ENCODE results near the gene PRKG1. TPM values are rescaled to one million over a fixed set of nuclear protein-coding genes. Genes with fewer than 3 reads are reported as not detected.

The PRKG1 gene
- total RNA-seq, 1 donor from 2014 or later = 4.6 TPM

DNA sequence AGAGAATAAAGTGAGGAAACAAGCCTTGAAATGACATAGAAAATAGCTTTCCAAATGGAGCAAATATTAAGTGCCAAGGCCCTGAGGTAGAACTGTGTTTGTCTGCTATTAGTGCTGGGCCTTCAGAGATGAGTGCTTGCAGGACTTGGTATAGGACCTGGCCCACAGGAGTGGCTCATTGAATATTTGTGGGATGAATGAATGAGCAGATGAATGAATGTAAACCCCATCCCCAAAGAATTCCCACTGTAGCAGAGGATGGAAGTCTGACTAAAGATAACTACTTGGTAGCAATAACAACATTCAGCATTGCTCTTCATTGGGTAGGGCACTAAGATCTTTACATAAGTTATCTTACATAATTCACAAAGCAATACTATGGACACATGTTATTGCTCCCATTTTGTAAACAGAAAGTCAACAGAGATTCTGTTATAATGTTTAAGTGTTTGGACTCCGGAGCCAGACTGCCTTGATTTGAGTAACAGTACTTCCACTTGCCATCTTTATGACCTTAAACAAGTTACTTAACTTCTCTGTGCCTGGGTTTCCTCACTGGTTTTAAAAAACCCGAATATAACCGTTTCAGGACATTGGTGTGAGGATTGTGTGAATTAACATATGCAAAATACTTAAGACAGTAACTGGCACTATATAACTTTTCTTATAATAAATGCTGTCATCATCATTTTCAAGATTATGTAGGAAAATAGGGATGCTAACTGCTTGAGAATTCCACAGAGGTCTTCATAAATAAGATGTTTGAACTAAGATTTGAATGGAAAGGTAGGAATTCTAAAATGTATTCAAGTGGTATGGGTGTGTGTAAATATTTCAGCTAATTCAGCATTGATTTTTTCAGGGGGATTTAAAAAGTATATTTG, 141.9 kb downstream of the PRKG1 start:
- no peaks in the 10 kb centered on the region for H3K4me1 Mint-ChIP-seq (ENCODE audit: low read depth)
- no peak for DNase-seq (ENCODE audit: low spot score, unreplicated experiment)
- no peaks in the 10 kb centered on the region for H3K27me3 Mint-ChIP-seq
- no peaks in the 10 kb centered on the region for H3K9me3 Mint-ChIP-seq (ENCODE audit: low read depth)
- H3K27ac Mint-ChIP-seq = no peak overlapping the region
- TF ChIP-seq, protein P1, sequence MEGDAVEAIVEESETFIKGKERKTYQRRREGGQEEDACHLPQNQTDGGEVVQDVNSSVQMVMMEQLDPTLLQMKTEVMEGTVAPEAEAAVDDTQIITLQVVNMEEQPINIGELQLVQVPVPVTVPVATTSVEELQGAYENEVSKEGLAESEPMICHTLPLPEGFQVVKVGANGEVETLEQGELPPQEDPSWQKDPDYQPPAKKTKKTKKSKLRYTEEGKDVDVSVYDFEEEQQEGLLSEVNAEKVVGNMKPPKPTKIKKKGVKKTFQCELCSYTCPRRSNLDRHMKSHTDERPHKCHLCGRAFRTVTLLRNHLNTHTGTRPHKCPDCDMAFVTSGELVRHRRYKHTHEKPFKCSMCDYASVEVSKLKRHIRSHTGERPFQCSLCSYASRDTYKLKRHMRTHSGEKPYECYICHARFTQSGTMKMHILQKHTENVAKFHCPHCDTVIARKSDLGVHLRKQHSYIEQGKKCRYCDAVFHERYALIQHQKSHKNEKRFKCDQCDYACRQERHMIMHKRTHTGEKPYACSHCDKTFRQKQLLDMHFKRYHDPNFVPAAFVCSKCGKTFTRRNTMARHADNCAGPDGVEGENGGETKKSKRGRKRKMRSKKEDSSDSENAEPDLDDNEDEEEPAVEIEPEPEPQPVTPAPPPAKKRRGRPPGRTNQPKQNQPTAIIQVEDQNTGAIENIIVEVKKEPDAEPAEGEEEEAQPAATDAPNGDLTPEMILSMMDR (IDR thresholded peaks at IDR 0.05; ENCODE audit: unreplicated experiment) = no peak
- no peaks in the 10 kb centered on the region for H3K36me3 Mint-ChIP-seq (ENCODE audit: insufficient read depth)
- no peak overlapping the region for H3K4me3 Mint-ChIP-seq (ENCODE audit: low read depth)

DNA sequence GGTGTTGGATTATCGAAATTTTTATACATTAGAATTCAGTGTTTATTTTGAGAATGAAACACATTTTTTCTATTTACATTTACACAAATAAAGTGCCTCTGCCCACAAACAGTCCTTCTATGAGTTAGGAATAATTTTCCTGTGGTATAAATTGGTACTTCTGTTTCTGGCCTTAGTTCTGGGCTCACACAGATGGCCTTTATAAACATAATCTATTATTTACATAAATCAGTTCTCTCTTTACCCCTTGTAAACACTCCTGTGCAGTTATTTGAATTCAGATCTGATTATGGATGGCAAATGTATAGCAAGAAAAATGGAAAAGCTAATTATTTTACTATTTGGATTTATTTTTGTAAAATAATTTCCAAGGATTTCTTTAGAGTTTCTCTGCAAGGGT, 143.2 kb downstream of the PRKG1 start:
- Mint-ChIP-seq H3K36me3 (ENCODE audit: insufficient read depth) (no peaks in the 10 kb centered on the region), H3K4me3 (ENCODE audit: low read depth) (no peak overlapping the region), H3K4me1 (ENCODE audit: low read depth) (no peaks in the 10 kb centered on the region), H3K27ac (no peak overlapping the region), H3K27me3 (no peaks in the 10 kb centered on the region), H3K9me3 (ENCODE audit: low read depth) (no peaks in the 10 kb centered on the region)
- DNase-seq (ENCODE audit: low spot score, unreplicated experiment) = no peak
- TF ChIP-seq, protein P1 (IDR thresholded peaks at IDR 0.05; ENCODE audit: unreplicated experiment) = no peak

DNA sequence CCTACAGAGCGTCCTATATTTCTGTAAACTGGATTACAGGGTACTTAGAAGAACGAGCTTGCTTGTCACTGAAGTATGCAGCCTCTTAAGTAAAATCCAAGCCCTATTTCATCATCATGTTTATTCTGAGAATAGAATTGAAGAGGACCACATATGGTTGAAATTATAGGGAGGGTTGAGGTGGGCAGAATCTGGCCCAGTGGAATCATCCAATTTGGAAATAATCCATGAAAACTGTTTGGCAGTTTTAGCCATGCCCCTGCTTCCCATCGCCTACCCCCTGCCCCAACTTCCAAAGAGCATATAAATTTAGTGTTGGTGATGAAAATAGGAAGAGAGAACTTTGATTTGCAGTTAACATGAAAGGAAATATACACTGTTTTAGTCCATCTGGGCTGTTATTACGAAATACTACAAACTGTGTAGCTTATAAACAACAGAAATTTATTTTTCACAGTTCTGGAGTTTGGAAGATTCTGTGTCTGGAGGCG, 150.4 kb downstream of the PRKG1 start:
- H3K27ac Mint-ChIP-seq = no peak overlapping the region
- TF ChIP-seq, protein P1 (IDR thresholded peaks at IDR 0.05; ENCODE audit: unreplicated experiment) = no peak
- H3K9me3 Mint-ChIP-seq (ENCODE audit: low read depth) = no peaks in the 10 kb centered on the region
- H3K4me1 Mint-ChIP-seq (ENCODE audit: low read depth) = no peaks in the 10 kb centered on the region
- DNase-seq (ENCODE audit: low spot score, unreplicated experiment) = no peak
- no peaks in the 10 kb centered on the region for H3K36me3 Mint-ChIP-seq (ENCODE audit: insufficient read depth)
- H3K4me3 Mint-ChIP-seq (ENCODE audit: low read depth) = no peak overlapping the region
- H3K27me3 Mint-ChIP-seq = no peaks in the 10 kb centered on the region

DNA sequence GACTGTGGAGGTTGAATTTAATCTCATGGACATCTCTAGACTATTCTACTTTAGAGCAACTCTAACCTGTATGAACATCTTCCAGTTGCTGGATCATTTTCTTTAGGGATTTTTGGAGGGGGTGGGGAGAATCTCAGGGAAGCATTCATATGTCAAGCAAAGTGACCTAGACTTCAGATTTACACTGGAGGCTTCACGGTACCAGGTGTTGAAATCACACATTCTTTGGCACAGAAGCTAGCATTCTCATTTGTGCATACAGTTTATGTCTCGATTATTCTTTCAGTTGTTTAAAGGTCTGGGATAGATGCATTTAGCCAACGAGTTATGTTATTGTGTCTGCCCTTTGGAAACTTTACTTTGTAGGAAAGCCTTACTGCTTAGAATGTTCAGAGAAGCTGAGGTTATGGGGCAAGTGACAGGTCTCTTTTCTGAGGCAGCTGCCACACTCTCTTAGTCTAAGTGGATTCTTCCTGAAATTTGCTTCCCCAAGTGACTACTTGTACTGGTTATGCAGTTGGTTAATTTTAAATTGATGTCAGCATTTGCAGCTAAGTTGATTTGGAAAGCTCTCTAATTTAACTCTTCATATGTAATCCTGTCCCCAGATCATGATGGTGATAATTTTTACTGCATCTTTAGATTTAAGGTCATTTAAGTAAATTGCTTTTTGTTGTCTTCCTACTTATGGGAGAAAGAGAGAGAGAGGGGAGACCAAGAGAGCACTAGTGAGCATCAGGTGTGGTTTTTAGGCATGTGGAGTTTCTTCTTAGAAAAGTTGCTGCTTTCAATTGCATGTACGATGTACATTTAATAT, 153.8 kb downstream of the PRKG1 start:
- H3K9me3 Mint-ChIP-seq (ENCODE audit: low read depth) = no peaks in the 10 kb centered on the region
- TF ChIP-seq, protein P1 (IDR thresholded peaks at IDR 0.05; ENCODE audit: unreplicated experiment) = no peak
- no peak overlapping the region for H3K4me3 Mint-ChIP-seq (ENCODE audit: low read depth)
- DNase-seq (ENCODE audit: low spot score, unreplicated experiment) = no peak
- H3K36me3 Mint-ChIP-seq (ENCODE audit: insufficient read depth) = no peaks in the 10 kb centered on the region
- no peaks in the 10 kb centered on the region for H3K27me3 Mint-ChIP-seq
- H3K27ac Mint-ChIP-seq = no peak overlapping the region
- no peaks in the 10 kb centered on the region for H3K4me1 Mint-ChIP-seq (ENCODE audit: low read depth)

GRCh38 chr10:51228714-51229100, 154.4 kb downstream of the PRKG1 start:
- Mint-ChIP-seq H3K4me3 (ENCODE audit: low read depth) (no peak overlapping the region), H3K9me3 (ENCODE audit: low read depth) (no peaks in the 10 kb centered on the region), H3K27me3 (no peaks in the 10 kb centered on the region), H3K36me3 (ENCODE audit: insufficient read depth) (no peaks in the 10 kb centered on the region), H3K27ac (no peak overlapping the region), H3K4me1 (ENCODE audit: low read depth) (no peaks in the 10 kb centered on the region)
- TF ChIP-seq, protein P1 (IDR thresholded peaks at IDR 0.05; ENCODE audit: unreplicated experiment) = no peak
- no peak for DNase-seq (ENCODE audit: low spot score, unreplicated experiment)

All from progenitor cell of endocrine pancreas (in vitro differentiated cells).